AG09319 (cell line): Measurements from ENCODE around the gene DVL1.
A peak's percentile ranks its signal among the peaks of the same experiment; 100 is the strongest.

Experiments used
- DNase-seq: peaks from one replicate; pipeline ENCODE4 v3.0.0-alpha.2; 2010; ENCODE audit warnings: low read depth; ENCODE audit errors: extremely low read depth
- CTCF ChIP-seq: IDR thresholded peaks from 2 replicates; pipeline ENCODE4 v1.5.1; 2011; ENCODE audit warnings: low read depth, mild to moderate bottlenecking, inconsistent platforms, low read length, moderate library complexity

The DVL1 gene

GRCh38 chr1:1346501-1346890 lies 2.7 kb downstream of the DVL1 start:
- TF ChIP-seq CTCF, result no peak
- no peak for DNase-seq

GRCh38 chr1:1345860-1346500 lies 3.2 kb downstream of the DVL1 start:
- TF ChIP-seq CTCF, result no peak
- DNase-seq, result no peak

GRCh38 chr1:1345384-1345783 lies 3.8 kb downstream of the DVL1 start:
- no peak for DNase-seq
- no peak for TF ChIP-seq CTCF

GRCh38 chr1:1344655-1345361 lies 4.4 kb downstream of the DVL1 start:
- TF ChIP-seq CTCF, result peak; percentile 32
- no peak for DNase-seq

- no peak for TF ChIP-seq CTCF
Measured at GRCh38 chr1:1343811-1344421, 5.3 kb downstream of the DVL1 start.

GRCh38 chr1:1342584-1343115 lies 6.6 kb downstream of the DVL1 start:
- TF ChIP-seq CTCF, result no peak
- no peak for DNase-seq

More at GRCh38 chr1:1343811-1344421, 5.3 kb downstream of the DVL1 start:
- DNase-seq, result no peak

GRCh38 chr1:1342061-1342562 lies 7.1 kb downstream of the DVL1 start:
- DNase-seq, result no peak
- no peak for TF ChIP-seq CTCF
